CD4-positive, alpha-beta T cell treated with Interleukin-21 for 1 hour (primary cell): ENCODE data around the gene MT1M.
"Not testable (repeated sequence)": the region's sequence is repeated elsewhere in the genome, so short reads cannot be mapped to it uniquely, and the experiment has no call there.

Source experiments
- DNase-seq: peaks from one replicate; pipeline ENCODE4 v3.0.0-alpha.2; 2020

The MT1M gene

GRCh38 chr16:56657555-56658326, 25.3 kb downstream of the MT1M start, which contains the start of gene MT1F:
Gene MT1F, plus strand, starts transcription at chr16:56657959. Its CDS starts 100 bp downstream, at chr16:56658059.
- DNase-seq, result peak; percentile 72

GRCh38 chr16:56658327-56658875, 25.9 kb downstream of the MT1M start:
- DNase-seq, result no peak

- peak; percentile 28 for DNase-seq
Measured at GRCh38 chr16:56662357-56663354, 30.2 kb downstream of the MT1M start.

- no peak for DNase-seq
Measured at GRCh38 chr16:56664506-56664905, 32.0 kb downstream of the MT1M start.

- not testable (repeated sequence) for DNase-seq
Measured at GRCh38 chr16:56665286-56666261, 33.1 kb downstream of the MT1M start.

GRCh38 chr16:56667581-56668571, 35.4 kb downstream of the MT1M start, which contains the start of gene MT1G:
Gene MT1G, minus strand, starts transcription at chr16:56668065. Its CDS starts 72 bp downstream, at chr16:56667993.
- DNase-seq, result no peak

GRCh38 chr16:56669005-56669839, 36.8 kb downstream of the MT1M start, which contains the start of gene MT1H:
Gene MT1H, plus strand, starts transcription at chr16:56669814. Its CDS starts 71 bp downstream, at chr16:56669885.
- DNase-seq, result no peak

GRCh38 chr16:56669840-56670619, 37.6 kb downstream of the MT1M start:
- DNase-seq, result no peak

- no peak for DNase-seq
Measured at GRCh38 chr16:56670620-56670934, 38.1 kb downstream of the MT1M start.

GRCh38 chr16:56671691-56672090, 39.2 kb downstream of the MT1M start:
- DNase-seq, result not testable (repeated sequence)

- not testable (repeated sequence) for DNase-seq
Measured at GRCh38 chr16:56672171-56672570, 39.7 kb downstream of the MT1M start.

GRCh38 chr16:56672761-56673536, 40.5 kb downstream of the MT1M start:
- DNase-seq, result no peak

- peak; percentile 25 for DNase-seq
Measured at GRCh38 chr16:56673921-56674320, 41.5 kb downstream of the MT1M start.

- not testable (repeated sequence) for DNase-seq
Measured at GRCh38 chr16:56674570-56674969, 42.1 kb downstream of the MT1M start.

GRCh38 chr16:56675685-56676210, 43.3 kb downstream of the MT1M start:
- DNase-seq, result peak; percentile 37

- no peak for DNase-seq
Measured at GRCh38 chr16:56677474-56677873, 45.0 kb downstream of the MT1M start.

GRCh38 chr16:56679078-56679730, 46.7 kb downstream of the MT1M start:
- no peak for DNase-seq
